ENCODE results near the gene TEX11.
"Not testable (repeated sequence)": the region's sequence is repeated elsewhere in the genome, so short reads cannot be mapped to it uniquely, and the experiment has no call there.

TEX11 gene

DNA sequence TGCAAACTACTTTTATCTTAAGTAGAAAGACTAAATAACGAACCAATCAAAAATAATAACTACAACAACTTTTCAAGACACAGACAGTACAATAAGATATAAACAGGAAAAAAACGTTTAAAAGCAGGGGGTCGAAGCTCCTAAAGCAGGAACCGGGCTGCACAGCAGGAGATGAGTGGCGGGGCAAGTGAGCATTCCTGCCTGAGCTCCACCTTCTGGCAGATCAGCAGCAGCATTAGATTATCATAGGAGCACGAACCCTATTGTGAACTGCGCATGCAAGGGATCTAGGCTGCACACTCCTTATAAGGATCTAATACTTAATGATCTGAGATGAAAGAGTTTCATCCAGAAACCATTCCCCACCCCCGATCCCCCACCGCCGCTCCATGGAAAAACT is 146.2 kb downstream of the TEX11 start:
- H3K27me3 ChIP-seq (ENCODE audit: insufficient read depth, low read length, poor library complexity, severe bottlenecking), result no peaks in the 10 kb centered on the region

DNA sequence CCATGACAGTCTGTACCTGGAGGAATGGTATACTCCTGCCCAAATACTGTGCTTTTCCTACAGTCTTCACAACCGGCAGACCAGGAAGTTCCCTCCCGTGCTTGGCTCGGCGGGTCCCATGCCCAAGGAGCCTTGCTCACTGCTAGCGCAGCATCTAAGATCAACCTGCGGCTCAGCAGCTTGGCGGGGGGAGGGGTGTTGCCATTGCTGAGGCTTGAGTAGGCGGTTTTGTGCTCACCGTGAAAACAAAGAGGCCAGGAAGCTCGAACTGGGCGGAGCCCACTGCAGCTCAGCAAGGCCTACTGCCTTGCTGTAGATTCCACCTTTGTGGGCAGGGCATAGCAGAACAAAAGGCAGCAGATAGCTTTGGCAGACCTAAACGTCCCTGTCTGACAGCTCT is 152.7 kb downstream of the TEX11 start:
- Histone ChIP-seq H3K79me2 (ENCODE audit: insufficient read depth, low read length) (no peaks in the 10 kb centered on the region), H3K9me2 (replicated peaks; ENCODE audit: low read depth, low read length) (no peaks in the 10 kb centered on the region), H3K36me3 (ENCODE audit: insufficient read depth, low read length) (no peaks in the 10 kb centered on the region), H3K27me3 (ENCODE audit: insufficient read depth, low read length, poor library complexity, severe bottlenecking) (no peaks in the 10 kb centered on the region), H4K20me1 (ENCODE audit: insufficient read depth, low read length, poor library complexity, severe bottlenecking) (no peaks in the 10 kb centered on the region), H3K4me1 (ENCODE audit: insufficient read depth, low read length, poor library complexity, severe bottlenecking) (peaks cover 10% of the 10 kb centered on the region), H3K9ac (ENCODE audit: low read depth, low read length, poor library complexity, severe bottlenecking) (no peak overlapping the region), H3F3A (ENCODE audit: low read depth) (no peaks in the 10 kb centered on the region), H3K4me2 (ENCODE audit: low read depth, low read length, poor library complexity, severe bottlenecking) (no peak overlapping the region), H3K9me3 (ENCODE audit: insufficient read depth, low read depth, low read length) (no peaks in the 10 kb centered on the region), H2AFZ (ENCODE audit: low read length) (no peak overlapping the region), H3K4me3 (ENCODE audit: low read length, poor library complexity, severe bottlenecking) (no peak overlapping the region)
- TF ChIP-seq, protein P1, sequence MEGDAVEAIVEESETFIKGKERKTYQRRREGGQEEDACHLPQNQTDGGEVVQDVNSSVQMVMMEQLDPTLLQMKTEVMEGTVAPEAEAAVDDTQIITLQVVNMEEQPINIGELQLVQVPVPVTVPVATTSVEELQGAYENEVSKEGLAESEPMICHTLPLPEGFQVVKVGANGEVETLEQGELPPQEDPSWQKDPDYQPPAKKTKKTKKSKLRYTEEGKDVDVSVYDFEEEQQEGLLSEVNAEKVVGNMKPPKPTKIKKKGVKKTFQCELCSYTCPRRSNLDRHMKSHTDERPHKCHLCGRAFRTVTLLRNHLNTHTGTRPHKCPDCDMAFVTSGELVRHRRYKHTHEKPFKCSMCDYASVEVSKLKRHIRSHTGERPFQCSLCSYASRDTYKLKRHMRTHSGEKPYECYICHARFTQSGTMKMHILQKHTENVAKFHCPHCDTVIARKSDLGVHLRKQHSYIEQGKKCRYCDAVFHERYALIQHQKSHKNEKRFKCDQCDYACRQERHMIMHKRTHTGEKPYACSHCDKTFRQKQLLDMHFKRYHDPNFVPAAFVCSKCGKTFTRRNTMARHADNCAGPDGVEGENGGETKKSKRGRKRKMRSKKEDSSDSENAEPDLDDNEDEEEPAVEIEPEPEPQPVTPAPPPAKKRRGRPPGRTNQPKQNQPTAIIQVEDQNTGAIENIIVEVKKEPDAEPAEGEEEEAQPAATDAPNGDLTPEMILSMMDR (conservative IDR thresholded peaks at IDR 0.05; ENCODE audit: low read length), result no peak
- no peak for TF ChIP-seq EZH2phosphoT487 (IDR thresholded peaks at IDR 0.05; ENCODE audit: borderline replicate concordance)

More for the DNA sequence above, 146.2 kb downstream of the TEX11 start:
- Histone ChIP-seq H3K9ac (ENCODE audit: low read depth, low read length, poor library complexity, severe bottlenecking) (no peak overlapping the region), H3K4me1 (ENCODE audit: insufficient read depth, low read length, poor library complexity, severe bottlenecking) (no peaks in the 10 kb centered on the region), H3K36me3 (ENCODE audit: insufficient read depth, low read length) (no peaks in the 10 kb centered on the region), H3F3A (ENCODE audit: low read depth) (no peaks in the 10 kb centered on the region), H3K4me2 (ENCODE audit: low read depth, low read length, poor library complexity, severe bottlenecking) (no peak overlapping the region), H3K79me2 (ENCODE audit: insufficient read depth, low read length) (no peaks in the 10 kb centered on the region), H2AFZ (ENCODE audit: low read length) (no peak overlapping the region), H4K20me1 (ENCODE audit: insufficient read depth, low read length, poor library complexity, severe bottlenecking) (no peaks in the 10 kb centered on the region), H3K9me2 (replicated peaks; ENCODE audit: low read depth, low read length) (no peaks in the 10 kb centered on the region), H3K4me3 (ENCODE audit: low read length, poor library complexity, severe bottlenecking) (no peak overlapping the region), H3K9me3 (ENCODE audit: insufficient read depth, low read depth, low read length) (no peaks in the 10 kb centered on the region)
- TF ChIP-seq, protein P1 (conservative IDR thresholded peaks at IDR 0.05; ENCODE audit: low read length), result no peak
- TF ChIP-seq EZH2phosphoT487 (IDR thresholded peaks at IDR 0.05; ENCODE audit: borderline replicate concordance), result no peak

DNA sequence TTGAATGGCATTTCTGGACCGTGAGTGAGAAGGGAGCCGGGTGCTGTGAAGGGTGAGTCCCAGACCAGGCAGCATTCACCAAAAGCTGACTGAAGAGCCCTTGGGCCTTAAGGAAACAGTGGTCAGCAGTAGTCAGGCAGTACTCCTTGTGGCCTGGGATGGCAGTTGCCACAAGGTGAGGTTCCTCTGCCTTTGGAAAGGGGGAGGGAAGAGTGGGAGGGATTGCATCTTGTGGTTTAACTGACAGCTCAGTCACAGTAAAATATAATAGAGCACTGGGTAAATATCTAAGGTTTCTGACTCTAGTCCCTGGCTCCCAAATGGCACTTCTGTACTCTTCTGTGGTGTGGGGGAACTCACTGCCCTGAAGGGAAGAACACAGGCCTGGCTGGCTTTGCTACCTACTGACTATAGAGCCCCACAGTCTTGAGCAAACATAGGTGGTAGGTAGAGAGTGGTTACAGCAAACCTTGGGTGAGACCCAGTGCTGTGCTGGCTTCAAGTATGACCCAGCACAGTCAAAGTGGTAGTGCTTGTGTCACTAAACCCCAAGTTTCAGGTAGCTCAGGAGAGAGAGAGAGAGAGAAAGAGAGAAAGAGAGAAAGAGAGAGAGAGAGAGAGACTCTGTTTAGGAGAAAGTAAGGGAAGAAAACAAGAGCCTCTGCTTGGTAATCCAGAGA is 154.2 kb downstream of the TEX11 start:
- Histone ChIP-seq H3K79me2 (ENCODE audit: insufficient read depth, low read length) (no peaks in the 10 kb centered on the region), H3K36me3 (ENCODE audit: insufficient read depth, low read length) (no peaks in the 10 kb centered on the region), H4K20me1 (ENCODE audit: insufficient read depth, low read length, poor library complexity, severe bottlenecking) (no peaks in the 10 kb centered on the region), H3K9ac (ENCODE audit: low read depth, low read length, poor library complexity, severe bottlenecking) (no peak overlapping the region), H3K4me2 (ENCODE audit: low read depth, low read length, poor library complexity, severe bottlenecking) (peak overlapping the region; percentile 32), H3K27me3 (ENCODE audit: insufficient read depth, low read length, poor library complexity, severe bottlenecking) (no peaks in the 10 kb centered on the region), H2AFZ (ENCODE audit: low read length) (peak overlapping the region; percentile 46), H3K9me2 (replicated peaks; ENCODE audit: low read depth, low read length) (no peaks in the 10 kb centered on the region), H3K4me3 (ENCODE audit: low read length, poor library complexity, severe bottlenecking) (no peak overlapping the region), H3F3A (ENCODE audit: low read depth) (no peaks in the 10 kb centered on the region), H3K9me3 (ENCODE audit: insufficient read depth, low read depth, low read length) (no peaks in the 10 kb centered on the region), H3K4me1 (ENCODE audit: insufficient read depth, low read length, poor library complexity, severe bottlenecking) (peaks cover 10% of the 10 kb centered on the region)
- no peak for TF ChIP-seq EZH2phosphoT487 (IDR thresholded peaks at IDR 0.05; ENCODE audit: borderline replicate concordance)
- TF ChIP-seq, protein P1 (conservative IDR thresholded peaks at IDR 0.05; ENCODE audit: low read length), result no peak

DNA sequence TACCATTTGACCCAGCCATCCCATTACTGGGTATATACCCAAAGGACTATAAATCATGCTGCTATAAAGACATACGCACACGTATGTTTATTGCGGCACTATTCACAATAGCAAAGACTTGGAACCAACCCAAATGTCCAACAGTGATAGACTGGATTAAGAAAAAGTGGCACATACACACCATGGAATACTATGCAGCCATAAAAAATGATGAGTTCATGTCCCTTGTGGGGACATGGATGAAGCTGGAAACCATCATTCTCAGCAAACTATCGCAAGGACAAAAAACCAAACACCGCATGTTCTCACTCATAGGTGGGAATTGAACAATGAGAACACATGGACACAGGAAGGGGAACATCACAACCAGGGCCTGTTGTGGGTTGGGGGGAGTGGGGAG is 174.7 kb downstream of the TEX11 start:
- H3K79me2 ChIP-seq (ENCODE audit: insufficient read depth, low read length); H3K9ac ChIP-seq (ENCODE audit: low read depth, low read length, poor library complexity, severe bottlenecking); H3K9me2 ChIP-seq (replicated peaks; ENCODE audit: low read depth, low read length); H3K9me3 ChIP-seq (ENCODE audit: insufficient read depth, low read depth, low read length); H3K4me2 ChIP-seq (ENCODE audit: low read depth, low read length, poor library complexity, severe bottlenecking); H4K20me1 ChIP-seq (ENCODE audit: insufficient read depth, low read length, poor library complexity, severe bottlenecking); H2AFZ ChIP-seq (ENCODE audit: low read length); H3K4me3 ChIP-seq (ENCODE audit: low read length, poor library complexity, severe bottlenecking); H3K4me1 ChIP-seq (ENCODE audit: insufficient read depth, low read length, poor library complexity, severe bottlenecking); H3F3A ChIP-seq (ENCODE audit: low read depth); H3K27me3 ChIP-seq (ENCODE audit: insufficient read depth, low read length, poor library complexity, severe bottlenecking); H3K36me3 ChIP-seq (ENCODE audit: insufficient read depth, low read length): not testable (repeated sequence)

DNA sequence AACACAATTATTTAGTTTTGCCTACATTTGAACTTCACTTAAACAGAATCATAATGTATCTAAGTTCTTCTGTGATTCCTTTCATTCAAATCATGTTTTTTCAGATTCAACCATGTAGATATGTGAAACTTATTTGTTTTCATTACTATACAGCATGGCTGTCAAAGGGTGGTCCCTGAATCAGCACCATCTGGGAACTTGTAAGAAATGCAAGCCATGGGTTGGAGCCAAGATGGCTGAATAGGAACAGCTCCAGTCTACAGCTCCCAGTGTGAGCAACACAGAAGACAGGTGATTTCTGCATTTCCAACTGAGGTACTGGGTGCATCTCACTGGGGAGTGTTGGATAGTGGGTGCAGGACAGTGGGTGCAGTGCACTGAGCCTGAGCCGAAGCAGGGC is 180.6 kb downstream of the TEX11 start:
- H4K20me1 ChIP-seq (ENCODE audit: insufficient read depth, low read length, poor library complexity, severe bottlenecking); H3F3A ChIP-seq (ENCODE audit: low read depth); H3K79me2 ChIP-seq (ENCODE audit: insufficient read depth, low read length); H3K27me3 ChIP-seq (ENCODE audit: insufficient read depth, low read length, poor library complexity, severe bottlenecking); H3K4me3 ChIP-seq (ENCODE audit: low read length, poor library complexity, severe bottlenecking); H3K4me1 ChIP-seq (ENCODE audit: insufficient read depth, low read length, poor library complexity, severe bottlenecking); H3K9me3 ChIP-seq (ENCODE audit: insufficient read depth, low read depth, low read length); H3K9ac ChIP-seq (ENCODE audit: low read depth, low read length, poor library complexity, severe bottlenecking); H3K36me3 ChIP-seq (ENCODE audit: insufficient read depth, low read length); H3K4me2 ChIP-seq (ENCODE audit: low read depth, low read length, poor library complexity, severe bottlenecking); H2AFZ ChIP-seq (ENCODE audit: low read length); H3K9me2 ChIP-seq (replicated peaks; ENCODE audit: low read depth, low read length): not testable (repeated sequence)
